CD14-positive monocyte (primary cell): ENCODE results near the gene USP47. TPM values are rescaled to one million over a fixed set of nuclear protein-coding genes. Genes with fewer than 3 reads are reported as not detected.

ENCODE experiments used
- DNase-seq, 3 donors: peaks; one replicate each; pipeline ENCODE4 v3.0.0-alpha.2; 2011 to 2022
- H2AFZ ChIP-seq: 2 replicates; pipeline ENCODE4 v1.6.0; 2012; ENCODE audit warnings: mild to moderate bottlenecking, low read depth, low read length, inconsistent platforms; ENCODE audit not compliant: insufficient read depth, poor library complexity, severe bottlenecking
- H3K27ac ChIP-seq, 2 donors: 1 replicate in 1 of 2; 2 replicates in 1 of 2; pipeline ENCODE4 v1.5.1; 2012 to 2013; ENCODE audit warnings: low read length in 2 of 2, control low read depth in 1 of 2, inconsistent platforms in 1 of 2, low read depth in 1 of 2, mild to moderate bottlenecking in 1 of 2
- H3K27me3 ChIP-seq, 2 donors: one replicate each; pipeline versions ENCODE4 v1.6.0 to v1.6.1; 2011 to 2013; ENCODE audit warnings: low read length in 2 of 2; ENCODE audit not compliant: control insufficient read depth in 2 of 2, insufficient read depth in 2 of 2
- H3K36me3 ChIP-seq, 2 donors: replicated peaks in 1 of 2; 1 replicate in 1 of 2; 2 replicates in 1 of 2; pipeline versions ENCODE4 v1.5.1 to v1.6.1; 2012 to 2013; ENCODE audit warnings: low read length in 2 of 2, control low read depth in 1 of 2, inconsistent platforms in 1 of 2, mild to moderate bottlenecking in 1 of 2; ENCODE audit not compliant: insufficient read depth in 2 of 2, control insufficient read depth in 1 of 2
- H3K4me1 ChIP-seq, 2 donors: 1 replicate in 1 of 2; 2 replicates in 1 of 2; pipeline versions ENCODE4 v1.5.1 to v1.6.1; 2012 to 2013; ENCODE audit warnings: low read length in 2 of 2, control low read depth in 1 of 2, inconsistent platforms in 1 of 2, mild to moderate bottlenecking in 1 of 2, moderate library complexity in 1 of 2; ENCODE audit not compliant: insufficient read depth in 2 of 2, control insufficient read depth in 1 of 2
- H3K4me2 ChIP-seq: replicated peaks from 2 replicates; pipeline ENCODE3; 2012; ENCODE audit warnings: low read length, moderate library complexity, mild to moderate bottlenecking; ENCODE audit not compliant: poor library complexity, severe bottlenecking; ENCODE audit errors: extremely low read depth
- H3K4me3 ChIP-seq, 3 experiments: fragments of 200-600 bp in 1 of 3; sonication (generic) in 1 of 3; replicated peaks in 1 of 3; 1 replicate in 2 of 3; 2 replicates in 1 of 3; pipeline ENCODE4 v1.5.1; 2011 to 2013; ENCODE audit warnings: low read length in 3 of 3, mild to moderate bottlenecking in 3 of 3, control low read depth in 2 of 3, low read depth in 2 of 3, inconsistent platforms in 1 of 3, moderate library complexity in 1 of 3
- H3K79me2 ChIP-seq: 2 replicates; pipeline ENCODE4 v1.6.0; 2012; ENCODE audit warnings: mild to moderate bottlenecking, control low read depth, inconsistent platforms, low read length, moderate library complexity; ENCODE audit not compliant: insufficient read depth
- H3K9ac ChIP-seq: 2 replicates; pipeline ENCODE4 v1.6.0; 2017; ENCODE audit warnings: low read length, mild to moderate bottlenecking; ENCODE audit not compliant: insufficient read depth, poor library complexity, severe bottlenecking
- H3K9me3 ChIP-seq, 2 donors: replicated peaks in 1 of 2; 1 replicate in 1 of 2; 2 replicates in 1 of 2; pipeline versions ENCODE4 v1.5.1 to v1.6.1; 2012 to 2013; ENCODE audit warnings: low read length in 2 of 2, control low read depth in 1 of 2; ENCODE audit not compliant: control insufficient read depth in 1 of 2, insufficient read depth in 1 of 2
- H4K20me1 ChIP-seq: 2 replicates; pipeline ENCODE4 v1.6.0; 2012; ENCODE audit warnings: mild to moderate bottlenecking, low read length, control low read depth, moderate library complexity; ENCODE audit not compliant: insufficient read depth
- H3K27ac Mint-ChIP-seq, 7 donors: one replicate each; pipeline ENCODE4 v1.8.0; 2020; ENCODE audit warnings: mild to moderate bottlenecking in 7 of 7, mixed read lengths in 7 of 7, moderate library complexity in 6 of 7, inconsistent platforms in 2 of 7
- H3K27me3 Mint-ChIP-seq, 3 donors: one replicate each; pipeline ENCODE4 v1.8.0; 2021 to 2022; ENCODE audit warnings: low read depth in 3 of 3, mild to moderate bottlenecking in 3 of 3, mixed read lengths in 3 of 3, moderate library complexity in 3 of 3, inconsistent platforms in 1 of 3
- H3K36me3 Mint-ChIP-seq, 2 donors: one replicate each; pipeline ENCODE4 v1.8.0; 2020; ENCODE audit warnings: mixed read lengths in 2 of 2, inconsistent platforms in 1 of 2, mild to moderate bottlenecking in 1 of 2
- H3K4me1 Mint-ChIP-seq: one replicate; pipeline ENCODE4 v1.8.0; 2020; ENCODE audit warnings: mild to moderate bottlenecking, mixed read lengths
- H3K4me3 Mint-ChIP-seq, 2 donors: one replicate each; pipeline ENCODE4 v1.8.0; 2020; ENCODE audit warnings: mild to moderate bottlenecking in 2 of 2, mixed read lengths in 2 of 2, moderate library complexity in 1 of 2
- H3K9me3 Mint-ChIP-seq, 7 donors: one replicate each; pipeline ENCODE4 v1.8.0; 2020 to 2022; ENCODE audit warnings: mixed read lengths in 7 of 7, mild to moderate bottlenecking in 6 of 7, moderate library complexity in 6 of 7, inconsistent platforms in 2 of 7
- CTCF ChIP-seq: fragments of 200-600 bp; IDR thresholded peaks from one replicate; pipeline ENCODE4 v1.8.0; 2022; ENCODE audit warnings: antibody characterized with exemption, mild to moderate bottlenecking
- WGBS: methylation state at CpG from one replicate; pipeline ENCODE4 v1.1.5; 2013; ENCODE audit warnings: missing lambda C conversion rate; ENCODE audit not compliant: insufficient coverage; 5-methylcytosine and 5-hydroxymethylcytosine counted together
- intact Hi-C, 2 donors: fragments of 100-400 bp; cut with micrococcal nuclease; formaldehyde crosslinking; loops; one replicate each; pipeline versions ENCODE4 v1.15.0 to v1.15.1; 2023
- polyA plus RNA-seq, 3 donors: library from polyadenylated mRNA; depleted of rRNA in 1 of 3; unstranded in 2 of 3; stranded (reverse) in 1 of 3; fragments of 300-500 nt in 2 of 3; fragments of >200 nt in 1 of 3; fragmentation: Illumina TruSeq in 2 of 3; gene quantifications; 1 replicate in 2 of 3; 2 replicates in 1 of 3; pipeline ENCODE4 v1.2.3, GENCODE V29; 2012 to 2021

The USP47 gene
- polyA plus RNA-seq, 3 donors = 8.1 to 17.5 (median 10.5) TPM

- H3K4me1 ChIP-seq = no peaks in the 10 kb centered on the region
- no peak overlapping the region for H3K4me3 ChIP-seq
- peaks cover 42 to 51% of the 10 kb centered on the region in 2 donors for H3K36me3 Mint-ChIP-seq
- H3K79me2 ChIP-seq = no peaks in the 10 kb centered on the region
- no peaks in the 10 kb centered on the region for H4K20me1 ChIP-seq
- peaks cover 23 to 63% of the 10 kb centered on the region in 2 donors for H3K36me3 ChIP-seq
- H3K27me3 ChIP-seq = no peaks in the 10 kb centered on the region
- no peak overlapping the region for H3K27ac Mint-ChIP-seq
- no peak overlapping the region for H3K9ac ChIP-seq
- H3K4me3 Mint-ChIP-seq = no peak overlapping the region
- H3K9me3 Mint-ChIP-seq = no peaks in the 10 kb centered on the region
- intact Hi-C loops = no loop called here
- no peaks in the 10 kb centered on the region for H3K9me3 ChIP-seq
- no peak overlapping the region for H3K27ac ChIP-seq
- H3K4me1 Mint-ChIP-seq = no peaks in the 10 kb centered on the region
- TF ChIP-seq CTCF = no peak
- H2AFZ ChIP-seq = no peak overlapping the region
- no CpG with 5 or more reads among the region's 2 CpGs for WGBS
- DNase-seq = no peak
- peaks cover 0 to 1% (median 0%) of the 10 kb centered on the region in 3 donors for H3K27me3 Mint-ChIP-seq
- H3K4me2 ChIP-seq = no peak overlapping the region
Observed at GRCh38 chr11:11915625-11916024, 73.9 kb downstream of the USP47 start.

- Mint-ChIP-seq H3K4me3 (no peak overlapping the region), H3K27ac (peak overlapping the region in 1 of 7 donors; percentile 35), H3K9me3 (no peaks in the 10 kb centered on the region), H3K27me3 (peaks cover 0 to 1% (median 0%) of the 10 kb centered on the region in 3 donors), H3K4me1 (no peaks in the 10 kb centered on the region), H3K36me3 (peaks cover 33 to 44% of the 10 kb centered on the region in 2 donors)
- Histone ChIP-seq H3K27me3 (no peaks in the 10 kb centered on the region), H3K9me3 (no peaks in the 10 kb centered on the region), H3K27ac (no peak overlapping the region), H3K4me2 (no peak overlapping the region), H3K9ac (no peak overlapping the region), H3K79me2 (no peaks in the 10 kb centered on the region), H4K20me1 (no peaks in the 10 kb centered on the region), H3K4me1 (no peaks in the 10 kb centered on the region), H2AFZ (no peak overlapping the region), H3K4me3 (no peak overlapping the region), H3K36me3 (peaks cover 26 to 64% of the 10 kb centered on the region in 2 donors)
- TF ChIP-seq CTCF = no peak
- WGBS = no CpG with 5 or more reads among the region's 1 CpG
- intact Hi-C loops = no loop called here
- DNase-seq = no peak
Observed at GRCh38 chr11:11916981-11917399, 75.2 kb downstream of the USP47 start.
